GM12872 (cell line): Measurements from ENCODE around the gene CLCA2.

Source experiments
- TF ChIP-seq, protein P1 (sequence below): IDR thresholded peaks from 3 replicates; pipeline ENCODE4 v1.5.1; 2011; ENCODE audit warnings: low read depth, mild to moderate bottlenecking, low read length, moderate library complexity; ENCODE audit not compliant: insufficient read depth

Gene CLCA2

GRCh38 chr1:86498281-86498680 is 74.3 kb downstream of the CLCA2 start:
- TF ChIP-seq, protein P1, sequence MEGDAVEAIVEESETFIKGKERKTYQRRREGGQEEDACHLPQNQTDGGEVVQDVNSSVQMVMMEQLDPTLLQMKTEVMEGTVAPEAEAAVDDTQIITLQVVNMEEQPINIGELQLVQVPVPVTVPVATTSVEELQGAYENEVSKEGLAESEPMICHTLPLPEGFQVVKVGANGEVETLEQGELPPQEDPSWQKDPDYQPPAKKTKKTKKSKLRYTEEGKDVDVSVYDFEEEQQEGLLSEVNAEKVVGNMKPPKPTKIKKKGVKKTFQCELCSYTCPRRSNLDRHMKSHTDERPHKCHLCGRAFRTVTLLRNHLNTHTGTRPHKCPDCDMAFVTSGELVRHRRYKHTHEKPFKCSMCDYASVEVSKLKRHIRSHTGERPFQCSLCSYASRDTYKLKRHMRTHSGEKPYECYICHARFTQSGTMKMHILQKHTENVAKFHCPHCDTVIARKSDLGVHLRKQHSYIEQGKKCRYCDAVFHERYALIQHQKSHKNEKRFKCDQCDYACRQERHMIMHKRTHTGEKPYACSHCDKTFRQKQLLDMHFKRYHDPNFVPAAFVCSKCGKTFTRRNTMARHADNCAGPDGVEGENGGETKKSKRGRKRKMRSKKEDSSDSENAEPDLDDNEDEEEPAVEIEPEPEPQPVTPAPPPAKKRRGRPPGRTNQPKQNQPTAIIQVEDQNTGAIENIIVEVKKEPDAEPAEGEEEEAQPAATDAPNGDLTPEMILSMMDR, result no peak

GRCh38 chr1:86499987-86500593 is 76.1 kb downstream of the CLCA2 start:
- TF ChIP-seq, protein P1, result peak; percentile 63

- TF ChIP-seq, protein P1, result no peak
Measured at GRCh38 chr1:86500714-86501113, 76.7 kb downstream of the CLCA2 start.

DNA sequence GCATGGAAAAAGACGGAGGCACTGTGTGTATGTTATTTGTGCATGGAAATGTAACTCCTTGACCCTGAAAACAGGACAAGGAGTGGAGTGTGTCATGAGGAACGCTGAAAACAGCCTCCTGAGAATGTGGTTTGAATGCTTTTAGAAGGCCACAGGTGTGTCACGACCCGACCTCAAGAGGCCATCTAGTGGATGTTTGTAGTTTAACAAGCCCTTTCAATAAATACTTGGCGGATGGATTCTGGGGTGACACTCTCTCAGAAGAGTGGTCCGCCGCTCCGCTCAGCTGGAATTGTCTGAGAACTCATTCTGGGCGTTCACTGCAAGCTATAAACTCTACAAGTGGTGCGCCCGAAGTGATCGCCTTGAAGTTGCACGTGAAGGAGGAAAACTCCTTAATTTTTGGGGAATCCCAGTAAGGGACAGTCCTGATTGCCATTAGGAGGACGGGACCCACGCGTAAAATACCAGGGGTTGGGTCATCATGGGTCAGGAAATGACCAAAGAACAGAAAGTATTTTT is 78.2 kb downstream of the CLCA2 start:
- TF ChIP-seq, protein P1, result peak; percentile 63

GRCh38 chr1:86502721-86503405 is 78.9 kb downstream of the CLCA2 start:
- TF ChIP-seq, protein P1, result no peak

GRCh38 chr1:86503406-86504136 is 79.6 kb downstream of the CLCA2 start:
- TF ChIP-seq, protein P1, result no peak

DNA sequence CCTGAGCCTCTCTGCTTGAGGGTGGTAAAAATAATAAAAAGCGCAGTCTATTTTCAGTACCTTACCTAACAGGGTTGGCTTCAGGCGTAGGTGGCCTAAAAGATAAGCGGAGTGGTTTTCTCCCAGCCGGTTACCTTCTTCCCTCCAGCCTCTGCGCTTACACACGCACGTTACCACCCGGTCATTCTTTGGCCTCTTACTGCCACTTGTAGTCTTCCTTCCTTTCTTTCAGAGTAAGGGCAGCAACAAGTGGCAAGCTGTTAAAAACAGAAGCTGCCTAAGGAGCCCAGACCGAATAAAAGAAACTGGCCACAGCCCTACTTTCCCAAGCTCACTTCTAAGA is 80.1 kb downstream of the CLCA2 start:
- TF ChIP-seq, protein P1, result no peak
